Anterior cingulate cortex (tissue), 58 donors: ENCODE measurements around the gene KIAA1217.
"Not testable (repeated sequence)": the region's sequence is repeated elsewhere in the genome, so short reads cannot be mapped to it uniquely, and the experiment has no call there.

Experiments
- DNase-seq, 58 donors: peaks; one replicate each; lab custom pipeline; 2025; lab: John Stamatoyannopoulos, UW

Gene KIAA1217

DNA sequence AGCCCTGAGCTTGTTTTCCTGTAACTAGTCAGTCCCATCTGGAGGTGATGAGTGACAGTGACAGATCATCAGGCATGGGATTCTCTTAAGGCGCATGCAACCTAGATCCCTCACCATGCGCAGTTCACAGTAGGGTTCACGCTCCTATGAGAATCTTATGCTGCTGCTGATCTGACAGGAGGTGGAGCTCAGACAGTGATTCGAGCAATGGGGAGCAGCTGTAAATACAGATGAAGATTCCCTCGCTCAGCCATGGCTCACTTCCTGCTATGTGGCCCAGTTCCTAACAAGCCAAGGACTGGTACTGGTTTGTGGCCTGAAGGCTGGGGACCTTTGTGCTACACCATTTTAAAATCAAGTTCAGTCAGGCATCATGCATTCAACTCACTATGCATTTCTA is 221.7 kb downstream of the KIAA1217 start:
- DNase-seq, result no peak

DNA sequence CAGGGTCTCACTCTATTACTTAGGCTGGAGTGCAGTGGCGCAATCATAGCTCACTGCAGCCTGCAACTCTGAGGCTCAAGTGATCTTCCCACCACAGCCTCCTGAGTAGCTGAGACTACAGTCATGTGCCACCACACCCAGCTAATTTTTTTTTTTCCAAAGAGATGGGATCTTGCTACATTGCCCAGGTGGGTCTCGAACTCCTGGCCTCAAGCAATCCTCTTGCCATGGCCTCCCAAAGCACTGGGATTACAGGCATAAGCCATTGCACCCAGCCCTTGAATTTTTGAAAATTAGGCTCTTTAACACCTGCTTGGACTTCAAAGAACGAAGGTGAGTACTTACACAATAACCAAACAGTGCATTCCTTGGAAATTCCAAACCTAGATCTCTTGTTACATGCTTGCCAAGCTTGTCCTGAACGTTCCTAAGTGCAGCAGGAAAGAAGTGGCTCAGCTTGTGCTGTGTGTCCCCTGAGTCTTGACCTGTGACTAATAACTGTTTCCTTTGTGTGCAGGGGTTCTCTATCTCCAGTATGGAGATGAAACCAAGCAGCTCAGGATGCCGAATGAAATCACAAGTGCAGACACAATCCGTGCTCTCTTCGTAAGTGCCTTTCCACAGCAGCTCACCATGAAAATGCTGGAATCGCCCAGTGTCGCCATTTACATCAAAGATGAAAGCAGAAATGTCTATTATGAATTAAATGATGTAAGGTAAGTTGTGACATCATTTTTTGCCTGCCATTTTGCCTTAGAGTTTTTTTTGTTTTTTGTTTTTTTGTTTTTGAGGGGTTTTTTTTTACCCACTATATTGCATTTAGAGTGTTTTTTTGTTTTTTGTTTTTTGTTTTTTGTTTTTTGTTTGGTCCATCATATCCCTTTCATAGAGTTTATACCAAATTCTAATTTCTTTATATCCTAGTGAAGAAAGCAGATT is 223.8 kb downstream of the KIAA1217 start:
- DNase-seq, result no peak

DNA sequence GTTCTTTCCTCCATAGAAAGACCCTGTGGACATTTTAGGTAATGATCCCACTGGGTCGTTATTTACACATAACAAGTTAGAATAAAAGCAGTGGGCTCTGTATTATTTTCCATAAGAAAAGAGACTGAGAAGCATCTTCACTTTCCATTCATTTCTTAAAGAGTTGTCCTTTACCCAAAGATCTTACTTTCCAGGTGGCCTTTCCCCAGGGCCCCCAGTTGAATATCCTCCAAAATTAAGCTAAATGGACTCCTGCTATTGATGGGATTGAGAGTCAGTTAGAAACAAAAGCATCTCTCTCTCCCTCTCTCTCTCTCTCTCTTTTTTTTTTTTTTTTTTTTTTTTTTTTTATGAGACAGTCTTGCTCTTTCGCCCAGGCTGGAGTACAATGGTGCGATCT is 224.8 kb downstream of the KIAA1217 start:
- DNase-seq, result no peak

DNA sequence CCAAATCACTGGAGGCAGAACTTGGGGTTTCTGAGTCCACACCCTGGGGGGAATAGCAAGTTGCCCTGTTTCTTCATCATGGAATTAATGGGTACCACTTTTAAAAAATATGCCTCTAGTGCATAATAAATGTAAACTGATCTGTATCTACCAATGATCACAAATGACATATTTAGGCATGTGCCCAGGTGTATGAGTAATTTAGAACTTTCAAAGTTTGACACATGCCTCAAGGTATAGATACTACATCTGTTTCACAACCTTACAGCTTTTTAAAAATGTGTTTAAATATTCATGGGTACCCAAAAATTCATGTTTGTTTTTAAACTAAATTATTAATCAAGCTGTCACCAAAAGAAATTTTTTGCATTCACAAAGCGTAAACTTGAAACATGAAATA is 226.0 kb downstream of the KIAA1217 start:
- no peak for DNase-seq

DNA sequence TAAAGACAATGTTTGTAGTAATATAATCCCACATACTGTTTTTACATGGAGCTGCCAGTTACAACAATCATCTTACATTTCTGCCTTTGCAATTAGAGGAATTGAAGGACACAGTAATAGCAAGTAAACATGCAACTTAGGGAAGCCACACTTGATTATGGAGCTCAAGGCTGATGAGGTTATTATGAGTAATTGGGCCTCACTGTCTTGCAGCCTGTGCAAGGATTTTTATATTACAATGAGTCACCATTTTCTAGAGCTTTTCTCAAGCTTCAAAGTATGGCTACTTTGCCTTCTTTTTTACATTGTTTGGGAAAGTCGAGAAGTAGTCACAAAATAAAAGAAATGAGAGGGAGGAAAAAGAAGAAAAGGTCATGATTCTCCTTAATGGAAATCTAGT is 226.4 kb downstream of the KIAA1217 start:
- DNase-seq, result no peak

DNA sequence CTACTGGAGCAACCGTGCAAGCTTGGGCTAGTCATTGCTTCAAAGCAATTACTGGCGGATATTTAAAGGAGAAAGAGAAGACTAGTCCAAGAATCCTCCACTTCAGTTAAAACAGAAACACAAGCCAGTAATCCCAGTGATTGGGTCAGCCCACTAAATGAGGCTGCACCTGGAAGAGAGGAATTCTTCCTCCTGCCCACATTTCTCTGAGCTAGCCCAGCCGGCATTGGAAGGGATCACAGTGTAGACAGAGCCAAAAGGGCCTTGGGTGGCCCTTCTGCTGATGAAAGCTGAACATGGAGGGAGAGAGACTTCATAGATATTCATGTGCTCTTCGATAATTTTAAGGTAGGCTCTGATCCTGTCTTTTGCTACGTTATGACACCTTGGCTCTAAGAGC is 228.4 kb downstream of the KIAA1217 start:
- DNase-seq, result no peak

DNA sequence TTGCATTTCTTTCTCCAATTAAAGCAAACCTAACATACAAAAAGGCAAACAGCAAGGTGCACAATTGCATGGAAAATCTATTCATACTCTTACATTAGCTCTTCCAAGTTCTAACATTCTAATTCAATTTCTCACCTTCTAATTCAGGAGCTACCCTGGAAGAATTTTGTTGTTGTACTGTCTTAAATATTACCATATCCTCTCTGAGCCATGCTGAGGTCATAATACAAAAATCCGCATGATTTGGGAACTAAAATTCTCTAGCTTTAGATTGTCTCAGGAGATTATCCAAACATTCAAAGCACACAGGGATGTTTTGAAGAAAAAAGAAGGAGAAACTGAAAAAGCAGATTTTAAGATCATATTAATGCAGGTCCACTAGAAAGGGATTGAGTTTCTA is 229.9 kb downstream of the KIAA1217 start:
- DNase-seq, result no peak

DNA sequence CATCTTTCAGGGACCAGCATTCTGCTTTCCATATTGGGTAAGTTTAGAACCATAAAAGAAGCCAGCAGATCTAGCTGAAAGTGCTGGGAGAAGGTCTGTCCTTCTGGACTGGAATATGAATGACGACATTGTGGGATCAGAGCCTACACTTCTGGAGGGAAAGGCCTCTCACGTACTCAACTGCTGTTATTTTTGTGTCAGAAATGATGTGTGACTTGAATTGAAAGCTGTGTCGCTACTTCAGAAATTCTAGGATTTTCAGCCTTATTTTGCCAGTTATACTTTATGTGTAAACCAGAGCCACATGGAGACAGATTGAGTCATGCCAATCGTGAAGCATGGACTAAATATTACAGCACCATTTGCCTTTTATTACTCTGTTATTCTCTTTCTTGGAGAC is 231.0 kb downstream of the KIAA1217 start:
- no peak for DNase-seq

DNA sequence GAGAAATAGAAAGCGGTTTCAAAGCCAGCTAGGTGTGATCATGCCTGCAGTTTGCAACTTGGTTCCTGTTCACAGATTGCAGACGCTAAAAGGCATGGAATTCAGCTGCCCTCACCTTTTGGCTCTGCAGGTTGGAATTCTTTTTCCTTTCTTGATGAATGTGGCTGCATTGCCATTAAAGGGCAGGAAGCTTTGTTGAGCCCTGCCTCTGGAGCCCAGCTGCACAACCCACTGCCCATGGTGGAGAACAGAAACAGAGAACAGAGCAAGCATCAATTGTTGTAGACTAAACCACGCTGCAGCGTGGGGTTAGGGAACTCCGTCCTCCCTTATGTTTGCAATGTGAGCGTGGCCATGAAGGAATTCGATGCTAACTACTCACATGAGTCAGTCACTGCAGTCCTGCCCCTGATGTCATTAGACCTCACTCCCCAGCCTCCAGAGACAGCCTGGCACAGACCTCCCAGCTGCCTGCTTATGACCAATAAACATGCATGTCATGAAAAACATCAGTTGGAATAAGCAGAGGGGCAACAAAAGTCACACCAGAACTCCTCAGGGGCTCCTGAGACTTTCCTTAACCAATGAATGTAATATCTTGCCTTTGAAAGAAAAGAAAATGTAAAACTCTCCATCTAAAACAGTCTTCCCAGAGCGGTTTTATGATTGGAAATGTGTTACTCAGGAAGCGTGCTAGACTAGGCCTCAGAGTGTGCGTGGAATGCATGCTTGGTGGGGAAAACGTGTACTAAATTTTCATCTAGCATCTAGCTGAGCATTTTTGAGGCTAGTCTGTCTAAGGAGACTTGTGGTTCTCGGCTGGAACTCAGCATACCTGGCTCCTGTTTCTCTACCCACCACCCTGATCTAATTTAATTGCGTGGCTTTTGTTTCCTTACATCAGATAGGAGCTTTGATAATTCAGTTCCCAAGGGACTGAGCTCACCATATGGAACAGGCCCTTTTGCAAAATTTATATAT is 232.2 kb downstream of the KIAA1217 start:
- DNase-seq, result no peak

DNA sequence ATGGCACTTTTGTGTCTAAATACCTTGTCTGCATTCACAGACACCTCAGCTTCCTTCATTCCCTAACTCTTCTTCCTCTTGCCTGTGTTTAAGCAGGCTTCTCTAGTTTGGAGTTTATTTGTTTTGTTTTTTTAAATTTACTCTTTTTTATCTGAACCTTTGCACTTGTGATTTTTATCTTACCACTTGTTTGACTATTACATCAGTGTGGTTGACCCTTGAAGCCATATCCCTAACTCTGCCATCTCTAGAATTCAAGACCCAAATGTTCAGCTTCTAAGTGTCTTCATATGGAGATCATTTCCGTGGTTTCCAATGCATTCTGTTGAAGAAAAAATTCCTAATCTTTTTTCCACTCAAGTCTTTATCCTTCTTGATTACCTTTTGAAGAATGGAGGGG is 233.3 kb downstream of the KIAA1217 start:
- no peak for DNase-seq

DNA sequence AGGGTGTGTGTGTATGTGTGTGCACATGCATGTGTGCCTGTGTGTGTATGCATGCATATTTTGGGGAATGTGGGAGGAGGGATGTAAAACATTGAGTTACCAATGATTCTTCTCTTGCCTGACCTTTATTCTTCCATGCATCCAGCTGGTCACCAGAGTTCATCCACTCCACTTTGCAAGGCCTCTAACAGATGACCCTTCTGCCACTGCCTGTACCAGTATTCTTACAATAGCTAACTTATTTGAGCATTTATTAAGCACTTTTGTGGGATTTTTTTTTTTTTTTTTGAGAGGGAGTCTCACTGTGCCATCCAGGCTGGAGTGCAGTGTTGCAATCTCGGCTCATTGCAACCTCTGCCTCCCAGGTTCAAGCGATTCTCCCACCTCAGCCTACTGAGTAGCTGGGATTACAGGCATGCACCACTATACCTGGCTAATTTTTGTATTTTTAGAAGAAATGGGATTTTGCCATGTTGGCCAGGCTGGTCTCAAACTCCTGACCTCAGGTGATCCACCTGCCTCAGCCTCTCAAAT is 233.8 kb downstream of the KIAA1217 start:
- DNase-seq, result not testable (repeated sequence)

DNA sequence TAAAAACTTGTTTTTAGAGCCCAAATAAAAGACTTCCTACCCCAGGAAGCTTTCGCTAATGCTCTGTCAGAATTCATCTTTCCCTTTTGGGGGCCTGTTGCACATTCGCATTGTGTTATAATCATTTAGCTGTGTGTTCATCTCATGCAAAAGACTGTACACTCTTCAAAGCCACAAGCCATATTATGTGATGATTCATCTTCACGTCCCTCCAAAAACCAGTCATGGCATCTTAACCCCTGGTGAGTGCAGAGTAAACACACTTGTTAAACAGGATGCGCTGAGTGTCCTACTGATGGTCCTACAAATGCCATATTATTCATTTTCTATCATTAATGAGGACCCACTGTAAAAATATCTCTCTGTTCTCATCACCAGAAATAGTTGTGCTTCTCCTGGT is 235.4 kb downstream of the KIAA1217 start:
- no peak for DNase-seq

DNA sequence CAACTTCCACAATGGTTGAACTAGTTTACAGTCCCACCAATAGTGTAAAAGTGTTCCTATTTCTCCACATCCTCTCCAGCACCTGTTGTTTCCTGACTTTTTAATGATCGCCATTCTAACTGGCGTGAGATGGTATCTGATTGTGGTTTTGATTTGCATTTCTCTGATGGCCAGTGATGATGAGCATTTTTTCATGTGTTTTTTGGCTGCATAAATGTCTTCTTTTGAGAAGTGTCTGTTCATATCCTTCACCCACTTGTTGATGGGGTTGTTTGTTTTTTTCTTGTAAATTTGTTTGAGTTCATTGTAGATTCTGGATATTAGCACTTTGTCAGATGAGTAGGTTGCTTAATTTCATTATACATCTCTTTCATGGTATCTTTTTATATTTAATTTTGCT is 237.0 kb downstream of the KIAA1217 start:
- not testable (repeated sequence) for DNase-seq

DNA sequence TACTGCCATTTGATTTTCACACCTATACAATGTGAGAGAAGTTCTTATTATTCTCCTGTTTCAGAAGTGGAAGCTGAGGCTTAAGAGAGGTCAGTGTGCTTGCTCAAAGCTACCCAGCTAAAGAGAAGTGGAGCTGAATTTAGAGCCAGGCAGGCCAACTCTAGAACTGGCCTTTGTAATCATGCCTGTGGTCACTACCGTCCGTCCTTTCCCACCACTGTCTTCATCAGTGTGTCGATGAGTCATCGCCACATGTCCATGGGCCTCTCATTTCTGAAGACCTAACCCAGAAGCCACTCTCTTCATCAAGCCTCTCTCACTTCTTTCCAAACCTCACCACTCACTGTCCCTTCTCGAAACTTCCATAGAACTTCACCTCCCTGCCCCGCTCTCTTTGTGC is 237.8 kb downstream of the KIAA1217 start:
- DNase-seq, result no peak

DNA sequence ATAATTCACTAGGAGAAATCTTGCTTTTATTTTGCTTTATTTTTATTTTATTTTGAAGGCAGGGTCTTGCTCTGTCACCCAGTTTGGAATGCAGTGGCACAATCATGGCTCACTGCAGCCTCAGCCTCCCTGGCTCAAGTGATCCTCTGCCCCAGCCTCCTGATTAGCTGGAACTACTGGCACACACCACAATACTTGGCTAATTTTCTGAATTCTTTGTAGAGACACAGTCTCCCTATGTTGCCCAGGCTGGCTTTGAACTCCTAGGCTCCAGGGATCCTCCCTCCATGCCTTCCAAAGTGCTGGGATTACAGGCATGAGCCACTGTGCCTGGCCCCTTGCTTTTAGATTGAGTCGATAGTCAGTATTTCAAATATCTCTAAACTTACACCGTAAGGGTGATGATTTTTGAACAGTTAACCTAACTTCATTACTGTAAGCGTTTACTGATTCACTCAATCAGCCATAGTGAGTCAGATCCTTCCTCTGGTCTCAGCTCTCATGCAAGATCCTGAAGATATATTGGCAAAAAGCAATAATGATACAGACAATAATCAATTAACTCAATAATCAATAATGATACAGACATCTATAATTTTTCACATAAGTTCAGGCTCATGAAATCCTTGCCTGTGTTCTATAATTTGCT is 239.5 kb downstream of the KIAA1217 start:
- no peak for DNase-seq

DNA sequence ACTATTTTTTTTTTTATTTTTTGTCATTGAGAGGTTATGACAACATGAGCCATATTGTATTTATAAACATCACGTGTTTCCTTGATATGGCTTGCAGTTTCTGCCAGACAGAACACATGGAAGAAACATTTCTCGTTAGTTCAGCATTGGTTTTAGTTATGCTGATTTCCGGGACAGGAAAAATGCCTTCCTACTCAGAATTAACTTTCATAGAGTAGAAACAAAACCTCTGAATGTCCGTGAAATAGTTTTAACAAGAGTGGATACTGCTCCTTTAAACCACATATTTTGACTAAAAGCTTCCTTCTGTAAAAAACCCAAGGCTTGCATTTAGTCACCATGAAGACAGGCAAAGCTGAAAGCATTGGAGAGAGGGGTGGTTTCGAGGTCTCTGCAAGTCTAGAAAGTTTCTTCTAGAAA is 240.4 kb downstream of the KIAA1217 start:
- DNase-seq, result no peak

DNA sequence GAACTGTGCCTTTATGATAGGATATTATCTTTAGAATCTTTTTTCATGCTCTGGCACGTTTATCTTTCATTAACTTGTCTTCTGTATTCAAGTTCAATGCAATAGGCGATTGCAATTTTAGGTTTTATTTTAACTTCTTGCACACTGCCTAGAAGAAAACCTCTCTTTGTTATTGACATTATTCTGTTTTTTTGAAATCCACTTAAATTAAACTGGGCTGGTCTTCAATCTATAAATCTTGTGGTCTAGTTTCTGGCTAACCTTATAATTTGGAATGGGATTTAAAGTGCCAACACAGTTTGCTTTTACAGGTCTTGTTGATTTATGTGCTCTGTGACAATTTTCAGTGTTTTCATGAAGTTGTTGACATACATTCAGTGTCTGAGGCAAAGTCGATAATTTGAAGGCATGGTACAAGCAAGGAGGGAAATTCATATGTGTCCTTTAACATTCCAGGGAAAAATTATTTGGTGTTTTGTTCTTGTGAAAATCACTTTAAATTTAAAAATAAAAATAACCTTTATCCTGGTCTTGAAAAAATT is 240.9 kb downstream of the KIAA1217 start:
- no peak for DNase-seq

DNA sequence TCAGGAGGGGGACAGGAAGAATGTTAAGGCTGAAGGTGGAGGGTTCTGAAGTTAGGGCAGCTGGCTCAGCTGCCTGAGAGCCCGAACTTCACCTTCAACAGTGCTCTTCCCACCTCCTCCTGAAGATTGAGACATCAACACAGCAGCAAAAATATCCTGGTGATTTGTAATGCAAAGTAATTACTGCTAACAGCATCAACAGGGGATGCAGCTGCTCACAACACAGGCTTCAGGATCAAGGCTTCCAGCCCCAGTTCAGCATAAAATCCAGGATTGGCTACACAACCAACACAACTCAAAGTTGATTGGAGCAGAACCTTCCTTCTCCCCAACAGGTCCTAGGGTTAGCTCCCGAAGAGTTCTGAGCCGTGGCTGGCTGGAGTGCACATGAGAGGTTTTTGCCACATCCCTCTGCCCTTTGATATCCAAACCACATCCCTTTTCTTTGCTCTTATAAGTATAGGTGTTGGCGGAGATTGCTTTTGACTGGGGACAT is 242.4 kb downstream of the KIAA1217 start:
- peak in 3 of 58 donors; percentile 8 to 15 (median 11) for DNase-seq

DNA sequence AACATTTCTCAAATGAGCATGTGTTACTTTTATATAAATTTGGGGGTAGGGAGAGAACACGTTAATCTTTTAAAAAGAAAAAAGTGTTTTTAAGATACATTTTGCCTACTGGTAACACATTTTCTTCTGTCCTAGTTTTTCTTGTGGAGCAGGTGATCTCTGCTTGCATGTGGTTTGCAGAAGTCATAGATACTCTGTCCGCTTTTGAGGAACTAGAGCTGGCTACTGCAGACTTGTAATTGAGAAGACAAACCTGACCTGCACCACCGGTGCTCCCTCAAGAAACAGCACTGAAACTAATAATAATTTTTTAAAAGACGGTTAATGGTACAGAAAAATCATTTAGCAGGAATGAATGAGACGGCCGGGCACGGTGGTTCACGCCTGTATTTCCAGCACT is 243.1 kb downstream of the KIAA1217 start:
- DNase-seq, result no peak

DNA sequence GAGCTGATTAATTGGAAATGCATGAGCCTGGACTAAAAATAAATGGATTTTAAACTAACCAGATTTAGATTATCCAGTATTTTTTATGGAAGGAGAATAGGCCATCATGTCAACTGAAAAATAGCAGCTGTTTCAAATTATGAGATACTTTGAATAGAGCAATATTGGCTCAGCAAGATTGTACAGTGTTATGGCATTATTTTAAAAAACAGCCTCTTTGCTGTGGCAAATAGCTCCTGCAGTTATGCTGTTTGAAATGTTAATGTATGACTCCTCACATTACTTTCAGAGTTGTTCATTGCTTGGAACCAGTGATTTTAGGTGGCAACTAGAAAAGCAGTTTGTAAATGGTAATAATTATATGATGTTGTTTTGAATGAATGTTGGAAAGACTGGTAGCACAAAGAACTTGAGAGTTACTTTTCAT is 244.5 kb downstream of the KIAA1217 start:
- DNase-seq, result no peak
